Measurements from ENCODE around the gene S100A1.
"Not testable (repeated sequence)": the region's sequence is repeated elsewhere in the genome, so short reads cannot be mapped to it uniquely, and the experiment has no call there.

S100A1 gene

DNA sequence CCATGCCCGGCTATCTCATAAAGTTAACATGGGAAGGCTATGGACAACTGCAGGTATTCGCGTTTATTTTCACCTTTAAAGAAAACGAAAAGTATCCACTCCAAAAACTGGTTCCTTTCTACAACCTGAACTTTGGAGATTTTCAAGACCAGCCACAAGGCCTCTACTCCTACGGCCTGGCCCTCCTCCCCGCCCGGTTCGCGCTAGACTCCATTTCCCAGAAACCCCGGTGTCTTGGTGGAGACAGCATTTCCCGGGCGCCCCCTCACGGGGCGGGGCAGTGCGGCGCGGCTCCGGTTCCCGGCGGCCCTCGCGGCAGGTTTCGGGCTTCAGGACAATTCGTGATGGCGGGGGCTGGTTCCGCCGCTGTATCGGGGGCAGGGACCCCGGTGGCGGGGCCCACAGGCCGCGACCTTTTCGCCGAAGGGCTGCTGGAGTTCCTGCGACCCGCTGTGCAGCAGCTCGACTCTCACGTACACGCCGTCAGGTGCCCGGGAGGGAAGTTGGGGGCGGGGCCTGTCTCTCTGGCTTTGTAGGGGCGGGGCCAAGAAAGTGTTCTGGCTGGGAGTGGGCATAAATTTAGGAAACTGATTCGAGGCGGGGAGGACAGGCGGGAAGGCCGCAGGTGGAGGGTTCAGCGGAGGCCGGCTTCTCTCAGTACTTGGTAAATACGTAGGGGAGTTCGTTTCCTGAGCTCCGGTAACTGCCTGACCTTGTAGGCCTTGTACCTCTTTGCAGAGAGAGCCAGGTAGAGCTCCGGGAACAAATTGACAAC lies 30.4 kb downstream of the S100A1 start, which contains the start of gene SNAPIN:
TSS of gene SNAPIN (plus strand) at position 304 of the 775 bp plus-strand sequence. CDS start at position 345, 41 bp downstream.
- peak; percentile 93 for DNase-seq

DNA sequence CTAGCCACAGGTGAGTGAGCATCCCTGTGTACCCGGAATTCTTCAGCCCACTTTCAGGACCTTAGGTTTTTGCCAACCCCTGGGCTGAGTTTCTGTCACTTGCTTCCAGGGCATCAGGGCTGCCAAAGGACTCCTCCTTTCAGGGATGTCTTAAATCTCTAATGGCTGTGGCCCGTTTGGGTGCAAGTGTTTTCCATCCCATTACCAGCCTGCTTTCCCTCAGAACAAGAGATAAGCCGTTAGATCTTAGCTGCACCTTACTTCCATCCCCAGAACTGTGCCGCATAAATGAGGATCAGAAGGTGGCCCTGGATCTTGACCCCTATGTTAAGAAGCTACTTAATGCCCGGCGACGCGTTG lies 30.9 kb downstream of the S100A1 start:
- DNase-seq: no peak

DNA sequence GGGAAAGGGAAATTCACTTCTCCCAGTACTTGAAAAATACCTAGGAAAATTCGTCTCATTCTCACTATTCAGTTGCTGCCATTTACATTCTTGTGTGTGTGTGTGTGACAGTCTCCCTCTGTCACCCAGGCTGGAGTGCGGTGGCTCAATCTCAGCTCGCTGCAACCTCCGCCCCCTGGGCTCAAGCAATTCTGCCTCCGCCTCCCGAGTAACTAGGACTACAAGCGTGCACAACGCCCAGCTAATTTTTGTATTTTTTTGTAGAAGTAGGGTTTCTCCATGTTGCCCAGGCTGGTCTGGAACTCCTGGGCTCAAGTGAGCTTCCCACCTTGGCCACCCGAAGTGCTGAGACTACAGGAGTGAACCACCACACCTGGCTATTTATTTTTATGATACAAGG lies 31.4 kb downstream of the S100A1 start:
- DNase-seq: no peak

DNA sequence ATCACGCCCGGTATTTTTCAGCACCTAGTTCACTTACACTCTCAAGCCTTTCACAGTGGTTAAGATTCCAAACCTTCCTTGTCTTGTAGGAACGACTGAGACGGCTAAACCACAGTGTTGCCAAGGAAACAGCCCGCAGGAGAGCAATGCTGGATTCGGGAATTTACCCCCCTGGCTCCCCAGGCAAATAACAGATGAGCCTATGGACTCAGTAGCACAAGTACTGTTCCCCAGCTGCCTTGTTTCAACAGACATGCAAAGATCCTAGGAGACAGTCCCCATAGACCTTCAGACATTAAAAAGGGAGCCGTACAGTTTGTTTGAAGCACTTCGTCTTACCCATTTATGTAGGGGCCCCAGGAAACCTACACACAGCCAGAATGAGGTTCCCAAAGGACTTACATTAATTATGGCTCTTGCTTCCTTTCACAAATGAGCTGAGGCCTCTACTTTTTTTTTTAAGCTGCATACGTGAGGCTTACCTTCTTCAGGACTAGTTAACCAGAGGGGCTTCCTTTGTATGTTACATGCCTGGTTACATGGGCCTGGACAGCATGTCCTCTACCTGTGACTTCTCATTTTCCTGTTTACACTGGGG lies 33.0 kb downstream of the S100A1 start:
- DNase-seq: no peak

DNA sequence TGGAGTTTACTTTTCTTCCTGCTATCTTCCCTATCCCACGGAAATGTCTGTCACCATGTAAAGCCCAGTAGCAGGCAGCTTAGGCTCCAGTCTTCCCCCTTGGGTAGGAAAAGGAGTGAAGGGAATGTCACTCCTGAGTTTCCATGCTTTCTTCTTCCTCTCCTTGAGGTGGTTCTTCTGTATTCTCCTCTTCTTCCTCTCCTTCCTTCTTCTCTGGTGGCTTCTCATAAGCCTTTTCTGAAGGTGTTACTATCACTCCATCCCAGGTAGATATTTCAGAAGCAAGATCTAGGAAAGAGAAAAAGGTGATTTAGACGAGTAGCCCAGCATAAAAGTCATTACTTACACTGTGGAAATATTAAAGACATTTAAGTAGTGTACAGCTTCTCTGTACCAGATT lies 34.0 kb downstream of the S100A1 start:
- no peak for DNase-seq

DNA sequence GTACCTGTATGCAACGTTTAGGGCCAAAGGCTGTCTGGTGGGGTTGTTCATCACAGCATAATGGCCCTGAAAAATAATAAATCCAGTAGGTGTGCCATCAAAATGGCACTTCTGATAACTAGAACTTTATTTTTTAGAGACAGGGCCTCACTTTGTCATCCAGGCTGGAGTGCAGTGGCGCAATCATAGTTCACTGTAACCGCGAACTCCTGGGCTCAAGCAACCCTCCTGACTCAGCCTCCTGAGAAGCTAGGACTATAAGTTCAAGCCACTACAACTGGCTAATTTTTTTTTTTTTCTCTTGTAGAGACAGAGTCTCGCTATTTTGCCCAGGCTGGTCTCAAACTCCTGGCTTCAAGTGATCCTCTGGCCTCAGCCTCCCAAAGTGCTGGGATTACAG lies 35.0 kb downstream of the S100A1 start:
- no peak for DNase-seq

DNA sequence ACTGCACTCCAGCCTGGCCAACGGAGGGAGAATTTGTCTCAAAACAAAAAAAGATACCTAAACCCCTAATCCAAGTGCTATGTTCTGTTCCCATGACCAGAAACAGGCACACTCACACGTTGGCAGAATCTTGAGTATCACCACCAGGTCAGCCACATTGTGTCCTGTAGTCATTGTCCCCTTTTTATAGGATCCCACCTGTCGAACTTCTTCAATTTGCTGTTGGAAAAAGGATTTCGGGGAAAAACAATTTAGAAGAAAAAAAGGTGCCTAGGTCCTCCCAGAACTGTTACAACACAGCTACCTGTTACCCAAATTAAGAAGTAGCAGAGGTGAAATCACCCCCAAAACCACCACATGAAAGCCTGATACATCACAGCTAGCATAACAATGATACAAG lies 39.2 kb downstream of the S100A1 start:
- DNase-seq: no peak

DNA sequence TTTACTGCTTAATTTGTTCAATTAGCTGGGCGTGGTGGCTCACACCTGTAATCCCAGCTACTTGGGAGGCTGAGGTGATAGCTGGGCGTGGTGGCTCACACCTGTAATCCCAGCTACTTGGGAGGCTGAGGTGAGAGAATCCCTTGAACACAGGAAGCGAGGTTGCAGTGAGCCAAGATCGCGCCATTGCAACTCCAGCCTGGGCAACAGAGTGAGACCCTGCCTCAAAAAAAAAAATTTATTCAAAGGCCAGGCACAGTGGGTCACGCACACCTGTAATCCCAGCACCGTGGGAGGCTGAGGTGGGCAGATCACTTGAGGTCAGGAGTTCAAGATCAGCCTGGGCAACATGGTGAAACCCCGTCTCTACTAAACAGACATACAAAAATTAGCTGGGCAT lies 40.4 kb downstream of the S100A1 start:
- DNase-seq: not testable (repeated sequence)

DNA sequence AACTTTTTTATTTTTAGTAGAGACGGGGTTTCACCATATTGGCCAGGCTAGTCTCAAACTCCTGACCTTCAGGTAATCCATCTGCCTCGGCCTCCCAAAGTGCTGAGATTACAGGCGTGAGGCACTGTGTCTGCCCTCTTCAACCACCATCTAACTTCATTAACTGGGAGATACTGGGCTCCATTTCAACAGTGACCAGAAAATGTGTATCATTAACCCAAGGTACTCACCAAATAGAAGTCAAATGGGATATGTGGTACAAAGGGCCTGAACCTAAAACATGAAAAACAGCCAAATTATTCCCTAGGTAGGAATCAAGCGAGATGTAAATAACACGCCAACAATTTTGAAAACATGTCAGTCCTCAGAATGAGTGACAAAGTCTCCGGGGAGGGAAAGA lies 41.4 kb downstream of the S100A1 start:
- no peak for DNase-seq

DNA sequence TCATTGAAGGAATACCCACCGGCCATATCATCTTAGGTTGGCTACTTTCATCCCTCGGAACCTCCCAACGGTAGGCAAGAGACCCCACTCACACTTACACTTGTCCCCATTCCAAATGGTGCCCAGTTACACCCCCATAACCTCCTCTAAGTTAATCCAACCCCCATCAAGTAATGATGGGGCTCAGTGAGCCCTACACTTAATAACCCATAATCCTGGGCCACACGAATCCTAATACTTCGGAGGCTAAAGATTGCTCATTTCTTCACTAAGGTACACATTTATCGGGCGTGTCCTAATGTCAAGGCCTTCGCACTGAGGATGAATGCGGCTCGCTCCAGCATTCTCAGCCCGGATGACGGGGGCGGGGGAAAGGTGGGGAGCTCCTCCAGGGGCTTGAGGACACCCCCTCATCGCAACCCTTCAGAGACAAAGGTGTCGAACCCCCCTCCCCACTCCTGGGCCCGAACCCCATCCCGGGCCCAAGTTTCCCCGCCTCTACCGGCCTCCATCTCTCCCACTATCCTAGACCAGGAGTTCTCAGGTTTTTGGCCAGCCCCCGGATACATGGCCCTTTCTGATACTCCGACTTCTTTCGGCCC lies 42.1 kb downstream of the S100A1 start:
- no peak for DNase-seq

DNA sequence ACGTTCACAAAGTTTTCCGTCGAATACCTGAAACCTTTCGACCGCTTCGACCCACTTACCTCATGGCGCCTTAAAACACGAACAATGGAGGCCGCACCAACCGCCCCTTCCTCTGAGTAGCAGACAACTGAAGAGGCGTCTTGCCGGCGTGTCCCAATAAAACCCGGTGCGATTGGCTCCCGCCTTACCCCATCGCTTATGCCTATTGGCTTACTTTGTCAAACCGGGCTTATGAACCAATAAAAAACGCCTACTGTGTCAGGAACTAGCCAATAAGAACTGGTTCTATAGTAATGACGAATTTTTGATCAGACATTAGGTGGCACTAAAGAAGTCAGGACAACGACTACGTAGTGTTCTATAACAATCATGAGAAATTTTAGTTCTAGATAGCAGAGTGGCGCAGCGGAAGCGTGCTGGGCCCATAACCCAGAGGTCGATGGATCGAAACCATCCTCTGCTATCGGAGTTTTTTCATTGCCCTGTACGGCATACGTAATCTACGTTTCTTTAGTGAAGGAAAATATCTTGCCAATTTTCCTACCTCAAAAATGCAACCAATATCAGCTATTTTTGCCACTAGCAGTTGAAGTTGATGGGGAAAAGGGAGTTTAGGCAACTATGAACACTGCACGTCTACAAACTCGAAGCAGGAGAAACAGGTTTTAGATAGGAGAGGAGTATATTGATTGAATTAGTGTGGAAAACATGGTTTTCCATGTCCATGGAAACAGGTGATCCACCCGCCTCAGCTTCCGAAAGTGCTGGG lies 42.8 kb downstream of the S100A1 start, which contains the start of gene ILF2:
TSS of gene ILF2 (minus strand) at position 135 of the 769 bp plus-strand sequence. CDS start at position 64, 71 bp downstream.
- DNase-seq: peak; percentile 99

DNA sequence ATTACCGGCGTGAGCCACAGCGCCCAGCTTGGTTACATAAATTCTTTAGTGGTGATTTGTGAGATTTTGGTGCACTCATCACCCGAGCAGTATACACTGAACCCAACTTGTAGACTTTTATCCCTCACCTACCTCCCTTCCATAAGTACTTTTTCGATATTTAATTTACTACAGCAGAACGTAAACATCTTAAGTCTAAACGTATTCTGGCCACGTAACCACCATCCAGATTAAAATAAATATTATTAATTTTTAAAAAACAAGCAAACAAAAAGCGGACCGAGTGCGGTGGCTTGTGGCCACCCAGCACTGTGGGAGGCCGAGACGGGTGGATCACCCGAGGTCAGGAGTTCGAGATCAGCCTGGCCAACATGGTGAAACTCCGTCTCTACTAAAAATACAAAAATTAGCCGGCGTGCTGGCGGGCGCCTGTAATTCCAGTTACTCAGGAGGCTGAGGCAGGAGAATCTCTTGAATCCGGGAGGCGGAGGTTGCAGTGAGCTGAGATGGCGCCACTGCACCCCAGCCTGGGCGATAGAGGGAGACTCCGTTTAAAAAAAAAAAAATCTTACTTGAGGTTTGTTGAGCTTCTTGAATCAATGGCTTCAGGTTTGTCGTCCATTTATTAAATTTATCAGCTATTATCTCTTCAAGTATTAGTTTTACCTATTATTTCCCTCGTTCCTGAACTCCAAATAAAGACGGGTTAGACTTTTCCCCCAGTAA lies 43.6 kb downstream of the S100A1 start:
- DNase-seq: peak; percentile 70

DNA sequence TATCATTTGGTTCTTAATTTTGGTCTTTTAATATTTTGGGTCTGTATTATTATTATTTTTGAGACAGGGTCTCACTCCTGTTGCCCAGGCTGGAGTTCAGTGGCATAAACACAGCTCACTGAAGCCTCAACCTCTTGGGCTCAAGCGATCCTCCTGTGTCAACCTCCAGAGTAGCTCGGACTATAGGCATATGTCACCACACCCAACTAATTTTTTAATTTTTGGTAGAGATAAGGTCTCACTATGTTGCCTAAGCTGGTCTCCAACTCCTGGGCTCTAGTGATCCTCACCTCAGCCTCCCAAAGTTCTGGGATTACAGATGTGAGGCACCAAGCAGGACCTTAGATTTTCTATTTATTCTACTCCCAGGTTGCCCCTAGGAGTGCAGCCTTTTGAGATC lies 45.3 kb downstream of the S100A1 start:
- no peak for DNase-seq

DNA sequence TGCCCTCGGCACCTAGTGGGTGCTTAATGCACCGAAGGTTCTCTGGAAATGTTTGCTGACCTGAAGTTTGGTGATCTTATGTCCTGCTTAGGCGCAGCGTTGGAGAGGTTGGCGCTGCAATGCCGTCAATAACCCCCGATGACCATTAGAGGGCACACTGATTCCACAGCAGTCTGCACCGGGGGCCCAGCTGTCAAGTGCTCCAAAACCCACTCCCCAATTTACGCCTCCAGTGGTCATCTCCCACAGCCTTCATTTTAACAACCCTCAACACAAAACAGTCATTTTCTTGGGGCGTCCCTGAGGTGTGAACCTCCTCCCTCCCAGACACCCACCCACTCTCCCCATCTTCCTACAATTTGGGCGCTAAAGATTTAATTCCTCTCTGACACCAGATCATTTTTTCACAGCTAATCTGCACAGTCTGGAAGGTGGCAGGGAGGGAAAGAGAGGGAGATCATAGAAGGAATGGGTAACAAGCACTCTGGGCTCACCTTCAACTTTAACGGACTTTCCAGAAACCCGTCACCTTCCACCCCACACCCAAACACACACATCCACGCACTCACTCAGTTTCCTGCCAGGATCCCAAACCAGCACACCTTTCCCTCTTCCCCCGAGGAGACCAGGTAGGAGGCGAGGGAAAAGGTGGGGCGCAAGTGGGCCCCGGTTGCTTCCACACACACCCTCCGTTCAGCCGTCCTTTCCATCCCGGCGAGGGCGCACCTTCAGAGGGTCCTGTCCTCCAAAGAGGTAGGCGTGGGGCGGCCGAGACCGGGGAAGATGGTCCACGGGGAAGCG lies 49.7 kb downstream of the S100A1 start:
- DNase-seq: peak; percentile 63

DNA sequence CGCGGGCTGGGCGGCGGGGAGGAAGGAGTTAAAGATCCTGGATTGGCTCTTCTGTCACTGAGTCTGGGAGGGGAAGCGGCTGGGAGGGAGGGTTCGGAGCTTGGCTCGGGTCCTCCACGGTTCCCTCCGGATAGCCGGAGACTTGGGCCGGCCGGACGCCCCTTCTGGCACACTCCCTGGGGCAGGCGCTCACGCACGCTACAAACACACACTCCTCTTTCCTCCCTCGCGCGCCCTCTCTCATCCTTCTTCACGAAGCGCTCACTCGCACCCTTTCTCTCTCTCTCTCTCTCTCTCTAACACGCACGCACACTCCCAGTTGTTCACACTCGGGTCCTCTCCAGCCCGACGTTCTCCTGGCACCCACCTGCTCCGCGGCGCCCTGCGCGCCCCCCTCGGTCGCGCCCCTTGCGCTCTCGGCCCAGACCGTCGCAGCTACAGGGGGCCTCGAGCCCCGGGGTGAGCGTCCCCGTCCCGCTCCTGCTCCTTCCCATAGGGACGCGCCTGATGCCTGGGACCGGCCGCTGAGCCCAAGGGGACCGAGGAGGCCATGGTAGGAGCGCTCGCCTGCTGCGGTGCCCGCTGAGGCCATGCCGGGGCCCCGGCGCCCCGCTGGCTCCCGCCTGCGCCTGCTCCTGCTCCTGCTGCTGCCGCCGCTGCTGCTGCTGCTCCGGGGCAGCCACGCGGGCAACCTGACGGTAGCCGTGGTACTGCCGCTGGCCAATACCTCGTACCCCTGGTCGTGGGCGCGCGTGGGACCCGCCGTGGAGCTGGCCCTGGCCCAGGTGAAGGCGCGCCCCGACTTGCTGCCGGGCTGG lies 50.5 kb downstream of the S100A1 start, which contains the start of gene NPR1:
TSS of gene NPR1 (plus strand) at position 170 of the 818 bp plus-strand sequence. CDS start at position 591, 421 bp downstream.
- peak; percentile 19 for DNase-seq

DNA sequence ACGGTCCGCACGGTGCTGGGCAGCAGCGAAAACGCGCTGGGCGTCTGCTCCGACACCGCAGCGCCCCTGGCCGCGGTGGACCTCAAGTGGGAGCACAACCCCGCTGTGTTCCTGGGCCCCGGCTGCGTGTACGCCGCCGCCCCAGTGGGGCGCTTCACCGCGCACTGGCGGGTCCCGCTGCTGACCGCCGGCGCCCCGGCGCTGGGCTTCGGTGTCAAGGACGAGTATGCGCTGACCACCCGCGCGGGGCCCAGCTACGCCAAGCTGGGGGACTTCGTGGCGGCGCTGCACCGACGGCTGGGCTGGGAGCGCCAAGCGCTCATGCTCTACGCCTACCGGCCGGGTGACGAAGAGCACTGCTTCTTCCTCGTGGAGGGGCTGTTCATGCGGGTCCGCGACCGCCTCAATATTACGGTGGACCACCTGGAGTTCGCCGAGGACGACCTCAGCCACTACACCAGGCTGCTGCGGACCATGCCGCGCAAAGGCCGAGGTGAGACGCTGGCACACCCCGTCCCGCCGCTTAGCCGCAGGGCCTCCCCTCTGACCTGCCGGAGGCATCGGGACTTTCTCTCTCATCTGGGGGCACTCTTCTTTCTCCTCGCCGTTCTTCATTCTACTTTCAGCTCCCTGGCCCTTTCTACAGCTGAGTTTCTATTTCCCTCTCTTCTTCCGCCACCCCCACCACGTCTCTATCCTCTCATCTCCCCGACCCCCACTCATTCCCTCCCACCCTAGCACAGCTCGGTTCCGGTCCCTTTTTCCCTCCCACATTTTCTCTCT lies 51.3 kb downstream of the S100A1 start:
- peak; percentile 20 for DNase-seq

DNA sequence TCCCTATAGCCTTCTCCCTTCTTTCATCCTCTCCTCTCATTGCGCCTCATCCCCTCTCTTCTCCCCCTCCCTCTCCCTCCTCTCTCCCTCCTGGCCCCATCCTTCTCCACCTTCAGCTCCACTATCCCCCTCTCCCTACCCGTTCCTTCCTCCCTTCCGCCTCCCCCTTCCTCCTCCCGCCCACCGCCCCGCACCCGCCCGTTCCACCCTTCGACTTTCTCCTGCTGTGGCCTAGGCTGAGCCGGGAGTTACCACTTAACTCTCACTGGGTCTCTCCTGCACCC lies 51.8 kb downstream of the S100A1 start:
- DNase-seq: no peak

Data from activated CD4-positive, alpha-beta T cell treated with anti-CD3 and anti-CD28 coated beads, Interleukin-10, Interleukin-2, amounts not matched to agents 100 ng/mL and 50 ng/mL, durations not matched to agents 16 hours and 8 hours (primary cell).